GM19452 (cell line): ENCODE measurements around the gene CALU.

Experiments used
- ATAC-seq: cut with Tn5 transposase; IDR thresholded peaks from one replicate; pipeline ENCODE4 v1.9.1; 2021; ENCODE audit not compliant: unreplicated experiment

Gene CALU

GRCh38 chr7:128739048-128739962 lies at the start of gene CALU:
CALU (plus strand) TSS chr7:128739359; CDS start chr7:128748584, 9,225 bp downstream.
- peak; percentile 100 for ATAC-seq

DNA sequence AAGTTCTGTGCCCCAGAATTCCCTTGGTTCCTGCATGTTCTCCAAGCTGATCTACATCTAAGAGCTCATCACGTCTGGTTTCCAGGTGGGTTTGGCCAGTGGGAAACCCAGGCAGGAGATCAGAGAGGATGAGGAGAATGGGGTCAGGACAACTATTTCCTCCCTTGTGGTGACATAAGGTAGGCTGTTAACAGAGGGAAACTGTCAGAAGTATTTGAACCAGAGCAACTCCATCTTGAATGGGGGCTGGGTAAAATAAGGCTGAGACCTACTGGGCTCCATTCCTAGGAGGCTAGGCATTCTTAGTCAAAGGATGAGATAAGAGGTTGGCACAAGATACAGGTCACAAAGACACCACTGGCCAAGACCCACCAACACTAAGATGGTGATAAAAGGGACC lies 47.9 kb upstream of the CALU start:
- ATAC-seq: no peak

DNA sequence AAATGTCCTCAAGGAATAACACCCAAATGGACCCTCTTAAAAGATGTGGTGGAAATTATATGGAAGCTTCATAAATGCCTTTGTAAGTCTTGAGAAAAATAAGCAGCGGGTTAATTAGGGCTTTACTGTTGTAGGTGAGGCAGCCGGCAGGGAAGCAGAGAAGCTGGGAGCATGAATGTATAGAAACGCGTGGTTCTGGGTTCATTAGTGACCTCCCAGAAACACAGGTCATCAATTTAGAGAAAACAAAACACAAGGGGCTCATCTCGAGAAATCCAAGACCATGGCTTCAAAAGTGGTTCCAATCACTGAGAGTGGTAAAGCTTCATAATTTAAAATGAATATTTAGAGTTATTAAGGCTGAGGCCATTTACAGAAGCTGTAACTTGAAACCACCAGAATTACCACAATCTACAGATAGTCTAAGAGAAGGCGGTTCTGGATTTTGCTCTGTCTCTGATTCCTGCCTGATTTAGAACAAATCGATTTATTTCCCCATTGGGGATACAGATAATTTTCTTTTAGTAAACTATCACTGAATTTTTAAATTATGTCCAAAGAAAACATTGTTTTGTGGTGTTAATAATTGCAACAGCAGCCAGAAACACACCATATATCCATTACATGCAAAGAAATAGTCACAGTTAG lies 46.4 kb upstream of the CALU start:
- ATAC-seq: no peak

- ATAC-seq: no peak
Observed at GRCh38 chr7:128693373-128694015, 45.7 kb upstream of the CALU start.

DNA sequence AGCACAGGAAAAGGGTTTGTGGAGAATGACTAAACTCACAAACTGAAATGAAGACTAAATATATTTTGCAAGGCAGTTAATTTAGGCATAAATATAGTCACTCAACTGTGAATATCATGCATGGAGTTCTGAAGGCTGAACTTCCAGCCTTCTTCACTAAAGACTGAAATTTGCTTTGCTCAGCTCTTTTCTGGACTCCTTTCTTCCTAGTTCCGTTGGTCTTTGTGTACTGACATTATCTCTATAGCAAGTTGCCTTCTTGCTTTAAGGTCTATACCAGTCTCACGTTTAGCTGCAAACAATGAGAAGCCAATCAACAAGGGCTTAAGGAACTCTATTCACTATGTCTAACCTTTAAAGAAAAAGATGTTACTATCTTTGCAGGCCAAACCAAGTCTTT lies 44.4 kb upstream of the CALU start:
- ATAC-seq: no peak

GRCh38 chr7:128697302-128697905 lies 41.8 kb upstream of the CALU start:
- no peak for ATAC-seq

GRCh38 chr7:128699196-128699712 lies 39.9 kb upstream of the CALU start:
- no peak for ATAC-seq

GRCh38 chr7:128699895-128700294 lies 39.3 kb upstream of the CALU start:
- ATAC-seq: no peak

DNA sequence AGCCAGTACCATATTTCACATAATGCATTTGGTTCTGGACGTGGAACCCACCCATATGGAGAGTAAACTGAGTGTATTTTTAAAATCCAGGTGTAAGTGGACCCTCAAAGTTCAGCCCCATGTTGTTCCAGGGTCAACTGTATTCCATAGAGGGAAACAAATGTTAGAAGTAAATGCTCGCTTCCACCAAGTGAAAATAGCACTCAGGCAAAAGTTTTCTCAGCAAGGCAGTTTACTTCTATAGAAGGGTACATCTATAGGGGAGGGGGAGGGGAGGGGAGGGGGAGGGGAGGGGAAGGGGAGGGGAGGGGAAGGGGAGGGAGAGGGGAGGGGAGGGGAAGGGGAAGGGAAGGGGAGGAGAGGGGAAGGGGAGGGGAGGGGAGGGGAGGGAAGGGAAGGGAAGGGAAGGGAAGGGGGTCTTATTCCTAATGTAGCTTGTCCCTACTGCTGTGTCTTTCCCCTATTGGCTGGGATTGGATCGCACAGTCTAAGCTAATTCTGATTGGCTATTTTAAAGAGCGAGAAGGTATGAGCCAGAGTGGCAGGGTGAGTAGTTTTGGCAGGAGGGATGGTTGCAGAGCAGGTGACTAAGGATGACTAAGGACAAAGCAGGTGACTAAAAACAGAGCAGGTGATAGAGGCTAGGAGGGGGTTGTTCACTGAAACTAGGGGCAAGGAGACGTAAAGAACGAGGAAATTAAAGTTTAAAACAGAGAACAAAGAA lies 37.9 kb upstream of the CALU start:
- no peak for ATAC-seq

GRCh38 chr7:128703609-128704241 lies 35.4 kb upstream of the CALU start:
- no peak for ATAC-seq

- ATAC-seq: no peak
Observed at GRCh38 chr7:128705891-128706333, 33.2 kb upstream of the CALU start.

DNA sequence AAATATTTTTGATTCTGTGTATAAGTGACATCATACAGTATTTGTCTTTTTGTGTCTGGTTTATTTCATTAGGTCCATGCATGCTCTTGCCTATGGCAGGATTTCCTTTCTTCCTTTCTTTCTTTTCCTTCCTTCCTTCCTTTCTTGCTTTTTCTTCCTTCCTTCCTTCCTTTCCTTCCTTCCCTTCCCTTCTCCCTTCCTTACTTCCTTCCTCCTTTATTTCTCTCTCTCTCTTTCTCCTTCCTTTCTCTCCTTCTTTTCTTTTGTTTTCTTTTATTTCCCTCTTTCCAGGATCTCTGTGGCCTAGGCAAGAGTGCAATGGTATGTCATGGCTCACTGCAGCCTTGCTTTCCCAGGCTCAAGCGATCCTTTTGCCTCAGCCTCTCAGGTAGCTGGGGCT lies 31.4 kb upstream of the CALU start:
- ATAC-seq: no peak

GRCh38 chr7:128708235-128708634 lies 30.9 kb upstream of the CALU start:
- ATAC-seq: no peak

- no peak for ATAC-seq
Observed at GRCh38 chr7:128708824-128709223, 30.3 kb upstream of the CALU start.

GRCh38 chr7:128710481-128710880 lies 28.7 kb upstream of the CALU start:
- no peak for ATAC-seq

- no peak for ATAC-seq
Observed at GRCh38 chr7:128713794-128714193, 25.4 kb upstream of the CALU start.

- no peak for ATAC-seq
Observed at GRCh38 chr7:128714701-128715495, 24.3 kb upstream of the CALU start.

GRCh38 chr7:128718967-128719642 lies 20.1 kb upstream of the CALU start:
- ATAC-seq: no peak

- no peak for ATAC-seq
Observed at GRCh38 chr7:128721376-128721775, 17.8 kb upstream of the CALU start.
